ENCODE data around the gene CEP63.

CEP63 gene

GRCh38 chr3:134468519-134468918 is 17.3 kb upstream of the CEP63 start:
- DNase-seq (ENCODE audit: low spot score), result no peak

GRCh38 chr3:134471521-134472193 is 14.2 kb upstream of the CEP63 start:
- DNase-seq (ENCODE audit: low spot score), result no peak

- DNase-seq (ENCODE audit: low spot score), result no peak
These were observed 13.0 kb upstream of the CEP63 start for GRCh38 chr3:134472831-134473230.

- DNase-seq (ENCODE audit: low spot score), result peak; percentile 76
These were observed 11.8 kb upstream of the CEP63 start for GRCh38 chr3:134473868-134474546.

DNA sequence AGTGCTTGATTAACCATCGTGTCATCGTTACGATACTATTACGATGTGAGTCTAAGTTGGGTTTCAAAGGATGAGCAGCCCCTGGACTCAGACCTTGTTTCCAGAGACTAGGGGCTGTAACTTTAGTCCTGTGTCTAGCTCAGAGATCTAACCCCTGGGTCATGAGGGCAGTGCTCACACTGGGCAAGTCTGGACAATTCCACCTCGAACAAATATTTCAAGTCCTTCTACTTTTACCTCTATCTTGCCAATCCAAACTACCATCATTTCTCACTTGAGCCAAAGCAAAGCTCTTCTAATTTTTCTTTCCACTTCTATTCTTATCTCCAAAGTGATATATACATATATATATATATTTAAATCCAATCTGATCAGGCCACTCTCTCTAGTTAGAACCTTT is 10.9 kb upstream of the CEP63 start:
- no peak for DNase-seq (ENCODE audit: low spot score)

DNA sequence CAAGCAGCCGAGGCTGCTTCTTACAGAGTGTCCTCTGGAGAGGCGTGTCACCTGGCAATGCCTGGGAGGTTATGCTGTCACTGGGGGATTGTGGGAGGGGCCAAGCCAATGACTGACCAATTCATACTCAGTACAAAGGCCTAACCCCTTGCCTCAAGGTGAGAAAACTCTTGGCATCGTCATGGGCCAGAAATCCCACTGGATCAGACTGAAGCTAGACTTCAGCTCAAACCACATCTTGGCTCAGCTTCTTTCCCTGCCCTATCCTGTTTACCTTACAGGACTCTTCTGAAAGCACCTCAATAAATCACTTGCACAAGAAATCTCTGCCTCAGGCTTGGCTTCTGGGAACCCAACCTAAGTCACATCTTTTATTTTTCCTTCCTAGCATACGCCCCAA is 9.6 kb upstream of the CEP63 start:
- DNase-seq (ENCODE audit: low spot score), result no peak

DNA sequence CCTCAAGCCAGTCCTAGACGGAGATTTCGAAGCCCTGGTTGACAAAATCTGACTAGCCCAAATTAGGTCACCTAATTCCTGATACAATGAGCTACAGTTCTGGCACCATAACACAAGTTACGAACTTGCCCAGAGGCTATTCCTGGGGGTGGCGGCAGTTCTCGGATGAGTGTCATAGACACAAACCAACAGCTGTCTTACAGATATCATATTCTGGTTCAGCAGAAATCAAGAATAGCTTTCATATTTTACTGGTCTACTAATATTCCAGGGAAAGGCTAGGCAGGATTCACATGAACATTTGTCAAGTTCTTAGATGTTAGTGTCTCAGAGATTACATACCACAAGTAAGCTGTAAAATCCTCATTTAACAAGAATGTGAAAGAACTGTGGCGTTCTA is 8.9 kb upstream of the CEP63 start:
- DNase-seq (ENCODE audit: low spot score), result no peak

DNA sequence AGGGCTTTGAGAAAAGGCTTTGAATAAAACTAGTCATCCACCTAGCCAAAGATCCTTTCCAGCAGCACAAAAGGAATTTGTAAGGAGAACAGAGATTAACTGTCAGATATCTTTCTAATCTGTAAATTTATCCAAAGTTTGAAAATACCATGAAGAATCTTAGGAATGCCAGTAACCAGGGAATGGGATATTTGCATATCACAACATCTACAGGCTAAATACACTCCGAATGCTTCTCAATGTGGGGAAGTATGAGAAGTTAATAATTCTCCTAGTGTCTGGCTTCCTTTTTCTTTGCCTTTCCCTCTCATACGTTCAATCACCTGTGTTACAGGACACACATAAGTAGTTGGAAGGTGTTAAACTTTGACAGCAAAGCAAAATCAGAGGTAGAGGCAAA is 7.9 kb upstream of the CEP63 start:
- no peak for DNase-seq (ENCODE audit: low spot score)

GRCh38 chr3:134480546-134480945 is 5.3 kb upstream of the CEP63 start:
- DNase-seq (ENCODE audit: low spot score), result no peak

DNA sequence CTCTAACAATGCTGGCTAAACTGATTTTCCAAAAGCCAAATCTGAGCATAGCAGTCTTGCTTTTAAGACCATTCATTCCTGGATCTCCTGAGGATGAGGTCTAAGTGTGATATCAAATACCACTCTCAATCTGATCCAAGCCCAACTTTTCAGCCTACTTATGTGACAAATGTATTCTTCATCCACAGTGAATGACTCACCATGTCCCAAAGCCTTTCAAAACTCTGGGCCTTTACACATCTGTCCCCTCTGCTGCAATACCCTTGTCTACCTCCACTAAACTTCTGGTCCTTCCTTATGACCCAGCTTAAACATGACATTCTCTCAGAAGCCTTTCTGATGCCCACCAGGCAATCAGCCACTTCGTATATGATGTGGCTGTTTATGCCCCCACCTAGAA is 4.7 kb upstream of the CEP63 start:
- no peak for DNase-seq (ENCODE audit: low spot score)

DNA sequence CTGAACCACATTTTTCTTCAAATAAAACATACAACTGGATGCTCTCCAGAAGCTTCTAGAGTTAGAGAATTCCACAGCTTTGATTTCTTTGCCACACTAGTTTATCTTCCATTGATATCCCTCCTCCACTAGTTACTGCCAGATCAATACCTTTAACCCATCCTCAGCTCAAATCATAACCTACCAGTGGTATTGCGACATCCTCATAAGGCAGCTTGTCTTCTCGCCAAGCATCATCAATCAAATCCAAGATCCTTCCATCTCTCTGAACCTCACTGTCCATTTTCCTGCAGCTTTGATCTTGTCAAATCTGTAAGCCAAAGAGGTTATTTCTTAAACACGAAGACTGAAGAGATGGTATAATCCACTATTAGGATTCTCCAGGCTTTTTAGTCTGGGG is 3.2 kb upstream of the CEP63 start:
- no peak for DNase-seq (ENCODE audit: low spot score)

DNA sequence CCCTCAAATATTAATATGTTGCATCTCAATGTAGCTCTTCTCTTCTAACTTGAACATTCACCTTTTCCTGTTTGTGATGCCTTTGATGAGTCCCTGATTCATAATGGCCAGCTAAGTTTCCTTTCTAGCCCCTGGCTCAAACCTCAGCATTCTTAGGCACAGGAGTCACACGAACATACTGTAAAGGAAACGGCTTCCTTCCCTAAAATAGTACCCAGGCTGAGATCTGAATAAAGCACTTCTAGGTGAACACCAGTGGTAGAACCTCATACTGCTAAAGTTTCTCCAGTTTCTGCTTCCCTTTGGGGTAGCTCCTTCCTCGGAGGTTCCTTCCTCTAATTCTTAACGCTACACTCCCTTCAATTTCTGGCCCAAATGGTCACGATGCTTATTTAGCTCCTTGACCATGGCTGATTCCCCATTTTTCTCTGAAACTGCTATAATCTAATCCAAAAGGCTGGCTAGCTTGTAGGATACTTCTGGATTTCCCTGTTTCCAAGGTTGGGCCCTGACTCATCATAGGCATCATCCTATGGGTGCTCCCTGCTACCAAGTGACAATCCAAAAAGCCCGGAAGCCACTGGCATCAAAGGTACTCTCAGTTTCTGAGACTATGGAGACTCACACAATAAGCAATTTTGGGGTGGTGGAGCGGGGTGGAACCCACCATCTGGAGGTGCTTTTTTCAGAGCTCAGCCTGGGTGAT is 2.5 kb upstream of the CEP63 start:
- no peak for DNase-seq (ENCODE audit: low spot score)

- DNase-seq (ENCODE audit: low spot score), result no peak
These were observed 661 bp upstream of the CEP63 start for GRCh38 chr3:134485075-134485717.

DNA sequence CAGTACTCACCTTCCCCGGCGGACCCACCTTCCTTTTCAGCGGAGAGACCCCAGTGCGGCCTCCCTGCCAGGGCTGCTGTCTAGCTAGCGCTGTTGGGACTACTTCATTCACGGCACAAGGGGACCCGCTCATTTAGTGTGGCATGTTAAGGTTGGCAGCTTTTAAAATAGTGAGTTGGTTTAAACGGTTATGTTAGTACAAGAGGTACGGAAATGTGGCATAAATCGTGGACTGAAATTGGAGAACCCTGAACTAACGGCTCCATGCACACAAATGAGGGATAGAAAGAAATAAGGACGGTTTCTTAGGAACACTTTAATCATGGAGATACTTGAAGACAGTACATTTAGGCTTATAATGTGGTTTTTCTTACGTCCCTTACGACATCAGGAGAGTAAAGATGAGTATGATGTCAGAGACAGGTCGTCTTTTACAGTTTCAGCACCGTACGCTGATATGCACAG is 752 bp downstream of the CEP63 start:
- DNase-seq (ENCODE audit: low spot score), result peak; percentile 19

GRCh38 chr3:134487406-134487805 is 1.5 kb downstream of the CEP63 start:
- DNase-seq (ENCODE audit: low spot score), result peak; percentile 11

GRCh38 chr3:134494495-134494894 is 8.6 kb downstream of the CEP63 start:
- DNase-seq (ENCODE audit: low spot score), result no peak

GRCh38 chr3:134495980-134496379 is 10.1 kb downstream of the CEP63 start:
- no peak for DNase-seq (ENCODE audit: low spot score)

DNA sequence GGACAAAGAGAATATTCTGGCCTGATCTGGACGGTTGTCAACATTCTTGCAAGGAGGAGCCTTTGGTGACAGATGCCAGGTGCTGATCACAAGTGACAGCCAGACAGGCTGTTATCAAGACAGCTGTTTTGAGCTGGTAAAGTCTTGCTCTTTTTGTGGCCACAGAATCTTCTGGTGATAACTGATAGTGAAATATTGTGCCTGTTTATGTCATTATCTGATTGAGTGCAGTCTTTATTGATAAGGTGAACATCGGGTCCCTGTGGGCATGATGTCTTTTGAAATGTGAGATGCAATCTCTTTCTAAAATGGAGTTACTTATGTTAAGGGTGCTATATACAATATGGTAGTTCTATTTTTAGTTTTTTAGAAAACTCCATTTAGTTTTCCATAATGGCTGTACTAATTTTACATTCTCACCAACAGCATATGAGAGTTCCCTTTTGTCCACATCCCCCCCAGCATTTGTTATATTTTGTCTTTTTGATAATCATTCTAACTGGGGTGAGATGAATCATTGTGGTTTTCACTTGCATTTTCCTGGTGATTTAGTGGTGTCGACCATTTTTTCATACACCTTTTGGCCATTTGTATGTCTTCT is 10.7 kb downstream of the CEP63 start:
- peak; percentile 38 for DNase-seq (ENCODE audit: low spot score)

- no peak for DNase-seq (ENCODE audit: low spot score)
These were observed 17.4 kb downstream of the CEP63 start for GRCh38 chr3:134503266-134503665.

DNA sequence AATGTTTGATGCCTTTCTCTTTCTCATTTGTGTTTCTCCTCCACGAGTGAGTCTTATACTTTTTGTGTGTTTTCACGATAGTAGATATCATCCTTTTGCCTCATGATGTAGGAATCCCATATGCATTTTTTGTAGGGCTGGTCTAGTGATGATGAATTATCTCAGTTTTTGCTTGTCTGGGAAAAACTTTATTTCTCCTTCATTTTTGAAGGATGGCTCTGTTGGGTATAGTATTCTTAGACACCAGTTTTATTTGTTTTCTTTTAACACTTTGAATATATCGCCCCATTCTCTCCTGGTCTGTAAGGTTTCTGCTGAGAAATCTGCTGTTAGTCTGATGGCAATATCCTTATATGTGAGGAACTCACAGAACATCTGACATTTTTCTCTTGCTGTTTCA is 18.3 kb downstream of the CEP63 start:
- DNase-seq (ENCODE audit: low spot score), result no peak

DNA sequence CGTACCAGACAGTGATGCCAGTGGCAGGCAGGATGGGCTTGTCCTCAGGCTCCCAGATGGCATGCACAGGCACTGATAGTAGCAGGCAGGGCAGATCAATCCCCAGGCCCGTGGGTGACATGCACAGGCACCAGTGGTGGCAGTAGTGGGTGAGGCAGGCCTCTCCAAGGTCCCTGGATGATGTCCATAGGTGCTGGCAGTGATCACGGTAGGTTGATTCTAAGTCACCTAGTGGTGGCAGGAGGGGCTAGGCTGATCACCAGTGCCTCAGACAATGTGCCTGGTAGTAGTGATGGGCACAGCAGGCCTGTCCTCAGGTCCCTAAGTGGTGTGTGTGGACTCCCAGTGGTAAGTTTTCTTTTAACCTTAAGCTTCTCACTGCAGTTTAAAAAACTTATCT is 19.6 kb downstream of the CEP63 start:
- DNase-seq (ENCODE audit: low spot score), result no peak

- no peak for DNase-seq (ENCODE audit: low spot score)
These were observed 25.6 kb downstream of the CEP63 start for GRCh38 chr3:134511500-134511899.

Measured in activated CD4-positive, alpha-beta T cell treated with anti-CD3 and anti-CD28 coated beads, Interleukin-2, Interleukin-4, amounts not matched to agents 100 ng/mL and 50 ng/mL, durations not matched to agents 16 hours and 8 hours (primary cell).